GM21723 (cell line): ENCODE measurements around the gene CACNA2D3.

Experiments
- ATAC-seq: cut with Tn5 transposase; IDR thresholded peaks from one replicate; pipeline ENCODE4 v1.9.1; 2021; ENCODE audit warnings: mild to moderate bottlenecking, moderate library complexity; ENCODE audit not compliant: unreplicated experiment

The CACNA2D3 gene

DNA sequence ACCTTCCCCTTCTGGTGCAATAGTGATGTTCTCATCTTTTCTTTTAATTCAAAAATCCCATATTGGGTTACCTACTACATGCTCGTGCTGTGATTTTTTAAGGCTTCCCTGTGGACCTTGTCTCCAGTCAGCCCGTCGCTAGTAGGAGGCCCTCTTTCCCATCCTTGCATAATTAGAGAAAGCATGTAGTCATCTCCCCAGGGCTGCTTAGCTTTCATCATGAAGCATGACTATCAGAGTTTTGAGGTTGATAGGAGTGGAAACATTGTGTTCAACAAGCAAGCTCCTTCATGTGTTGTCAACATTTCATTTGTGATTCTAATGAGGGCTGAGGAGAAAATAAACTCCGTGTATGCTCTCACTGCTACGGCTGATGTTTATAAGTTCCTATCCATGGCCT, 814.2 kb downstream of the CACNA2D3 start:
- no peak for ATAC-seq

DNA sequence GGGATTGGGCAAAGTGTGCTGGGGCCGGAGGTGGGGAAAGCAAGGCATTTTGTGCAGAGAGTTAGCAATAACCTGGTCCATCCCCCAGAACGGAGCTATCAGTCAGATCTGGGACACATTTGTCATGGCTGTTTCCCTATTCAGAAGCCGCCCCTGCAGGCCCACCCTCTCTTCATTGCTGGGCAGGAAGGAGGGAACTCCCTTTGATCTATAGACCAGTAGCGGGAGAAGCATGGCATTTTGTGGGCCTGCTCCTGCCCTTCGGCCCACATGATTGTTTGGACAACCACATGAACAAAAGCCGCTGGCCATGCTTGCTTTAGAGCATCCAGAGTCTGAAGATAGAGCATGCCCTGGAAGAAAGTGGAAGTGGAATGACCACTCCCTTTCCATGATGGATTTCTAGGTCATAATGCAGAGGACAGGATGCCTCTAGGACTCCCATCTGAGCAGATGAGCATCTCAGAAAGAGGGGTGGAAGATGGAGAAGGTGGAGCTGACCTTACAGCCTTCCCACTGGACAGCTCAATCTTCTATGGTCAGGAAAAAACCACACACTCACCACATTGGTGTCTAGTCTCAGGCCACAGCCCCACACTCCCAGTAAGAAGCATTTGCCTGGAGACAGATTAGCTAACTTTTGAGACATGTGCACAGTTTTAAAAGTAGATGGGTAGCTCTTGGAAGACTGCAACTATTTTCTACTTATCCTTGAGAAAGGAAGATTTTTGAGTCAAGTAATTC, 817.4 kb downstream of the CACNA2D3 start:
- ATAC-seq, result no peak

DNA sequence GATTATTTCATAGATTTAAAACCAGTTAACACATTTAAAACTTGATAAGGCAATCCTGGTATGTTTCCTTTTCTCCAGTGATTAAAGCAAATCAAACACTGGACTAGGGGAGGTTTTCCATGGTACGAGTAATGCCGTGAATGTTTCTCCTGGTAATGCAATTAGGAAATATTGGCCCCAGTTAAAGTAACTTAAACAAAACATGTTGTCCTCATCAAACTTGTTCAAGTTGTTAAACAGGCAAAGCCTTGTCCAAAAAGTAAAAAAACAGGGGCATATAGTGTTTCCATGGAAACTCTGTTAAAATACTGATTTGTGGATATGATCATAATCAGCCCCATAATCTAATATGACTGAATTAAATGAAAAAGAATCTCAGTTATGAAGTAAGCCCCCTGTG, 818.6 kb downstream of the CACNA2D3 start:
- no peak for ATAC-seq

DNA sequence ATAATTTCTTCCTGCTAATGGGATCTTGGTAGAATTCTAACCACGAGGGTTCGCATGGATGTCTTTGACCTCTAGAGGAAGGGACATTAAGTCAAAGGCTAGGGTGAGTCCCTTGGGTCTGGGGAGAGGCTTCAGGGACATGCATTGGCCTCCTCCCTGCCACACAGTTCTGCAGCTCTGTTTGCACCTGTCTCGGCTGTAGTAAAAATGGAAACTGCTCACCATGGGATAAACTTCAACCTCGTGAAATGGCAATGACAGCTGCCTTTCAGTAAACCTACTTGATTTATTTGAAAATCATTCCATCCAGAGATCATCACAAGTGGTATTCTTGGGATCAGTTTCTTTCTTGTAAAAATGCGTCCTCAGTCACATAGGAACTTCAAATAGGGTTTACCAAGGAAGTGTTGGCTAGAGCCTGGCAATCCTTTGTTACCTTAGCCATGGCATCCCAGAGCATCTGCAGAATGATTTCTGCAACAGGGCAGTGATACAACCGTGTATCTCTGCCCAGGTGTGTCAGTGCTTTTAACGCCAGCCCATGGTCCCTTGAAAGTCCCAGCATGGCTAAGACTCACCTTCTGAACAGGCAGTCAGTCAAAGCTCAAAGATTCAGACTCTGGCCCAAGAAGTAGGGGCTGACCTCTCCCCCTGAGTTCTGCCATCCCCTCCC, 819.5 kb downstream of the CACNA2D3 start:
- ATAC-seq, result no peak

GRCh38 chr3:54949491-54950044, 827.2 kb downstream of the CACNA2D3 start:
- ATAC-seq, result no peak

GRCh38 chr3:54950391-54951003, 828.1 kb downstream of the CACNA2D3 start:
- no peak for ATAC-seq

DNA sequence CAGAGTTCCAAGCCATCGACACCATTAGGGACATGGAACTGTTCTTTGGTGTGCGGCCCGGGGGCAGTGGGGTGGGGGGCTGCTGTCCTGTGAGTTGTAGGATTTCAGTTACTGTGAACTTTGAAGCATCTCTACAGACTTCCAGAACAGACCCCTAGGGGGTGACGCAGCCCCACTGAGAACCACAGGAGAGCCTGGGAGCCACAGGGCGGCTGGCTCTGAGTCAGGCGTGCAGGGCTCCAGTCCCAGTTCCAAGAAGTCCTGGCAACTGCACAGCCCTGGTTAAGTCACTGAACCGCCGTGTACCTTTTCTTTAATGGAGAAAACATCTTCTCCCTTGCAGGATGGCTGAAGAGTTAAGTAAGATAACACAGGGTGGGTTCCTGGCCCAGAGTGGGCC, 829.1 kb downstream of the CACNA2D3 start:
- ATAC-seq, result no peak

DNA sequence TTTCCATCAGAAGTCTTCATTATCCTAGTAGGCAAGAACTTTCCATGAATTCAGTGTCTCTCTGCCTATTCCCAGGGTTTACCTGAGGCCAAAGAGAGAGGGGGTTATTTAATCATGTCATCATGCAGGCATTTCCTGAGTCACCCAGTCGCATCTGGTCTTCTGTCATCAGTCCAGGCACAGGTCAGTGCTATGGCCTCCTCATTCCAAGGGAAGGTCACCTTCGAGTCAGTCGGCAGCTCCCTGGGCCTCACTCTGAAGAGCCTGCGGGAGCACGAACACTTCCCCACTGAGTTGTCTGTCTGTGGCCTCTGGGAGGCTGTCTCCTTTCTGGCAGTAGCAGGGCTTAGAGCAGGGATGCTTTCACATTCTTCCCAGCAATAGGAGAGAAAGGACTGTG, 831.7 kb downstream of the CACNA2D3 start:
- ATAC-seq, result no peak

- ATAC-seq, result no peak
Observed at GRCh38 chr3:54954521-54954920, 832.2 kb downstream of the CACNA2D3 start.

DNA sequence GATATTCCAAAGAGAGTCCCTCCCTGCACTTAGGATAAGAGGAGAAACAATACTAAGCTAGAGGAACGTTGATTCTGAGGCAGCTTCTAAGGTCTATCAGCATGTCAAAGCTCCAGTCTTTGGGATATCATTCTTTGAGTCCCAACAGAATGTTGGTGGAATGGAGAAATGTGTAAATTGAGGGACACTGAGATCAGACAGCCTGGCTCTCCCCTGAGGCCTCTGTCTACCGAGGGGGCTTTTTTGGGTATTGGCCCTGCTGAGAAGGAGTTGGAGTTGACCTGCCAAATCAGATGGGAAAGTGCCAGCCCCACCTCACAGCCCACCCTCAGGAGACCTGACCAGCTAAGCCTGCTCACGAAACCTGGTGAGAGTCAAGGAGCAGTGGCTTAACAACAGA, 833.1 kb downstream of the CACNA2D3 start:
- no peak for ATAC-seq

GRCh38 chr3:54955941-54956340, 833.6 kb downstream of the CACNA2D3 start:
- no peak for ATAC-seq

- no peak for ATAC-seq
Observed at GRCh38 chr3:54957711-54958110, 835.4 kb downstream of the CACNA2D3 start.

GRCh38 chr3:54960082-54960481, 837.7 kb downstream of the CACNA2D3 start:
- ATAC-seq, result no peak

GRCh38 chr3:54960701-54961100, 838.3 kb downstream of the CACNA2D3 start:
- no peak for ATAC-seq

GRCh38 chr3:54962200-54962599, 839.8 kb downstream of the CACNA2D3 start:
- no peak for ATAC-seq

DNA sequence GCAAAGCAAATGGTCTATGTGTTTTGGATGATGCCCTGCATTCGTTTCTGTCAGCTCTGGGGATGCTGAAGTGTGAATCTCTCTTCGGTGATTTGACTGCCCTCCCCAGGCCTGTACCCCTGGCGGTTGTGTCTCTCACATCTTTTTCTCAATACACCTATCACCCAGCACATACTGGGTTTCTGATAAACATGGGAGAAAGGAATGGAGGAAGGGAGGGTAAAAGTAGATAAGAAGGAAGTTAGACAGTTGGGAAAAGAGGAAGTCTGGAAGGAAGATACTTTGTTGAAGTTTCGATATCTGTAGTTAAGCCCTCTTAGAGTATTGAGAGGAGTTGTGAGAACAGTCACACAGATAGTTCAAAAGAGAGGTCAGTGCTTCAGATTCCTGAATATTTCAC, 841.3 kb downstream of the CACNA2D3 start:
- no peak for ATAC-seq

DNA sequence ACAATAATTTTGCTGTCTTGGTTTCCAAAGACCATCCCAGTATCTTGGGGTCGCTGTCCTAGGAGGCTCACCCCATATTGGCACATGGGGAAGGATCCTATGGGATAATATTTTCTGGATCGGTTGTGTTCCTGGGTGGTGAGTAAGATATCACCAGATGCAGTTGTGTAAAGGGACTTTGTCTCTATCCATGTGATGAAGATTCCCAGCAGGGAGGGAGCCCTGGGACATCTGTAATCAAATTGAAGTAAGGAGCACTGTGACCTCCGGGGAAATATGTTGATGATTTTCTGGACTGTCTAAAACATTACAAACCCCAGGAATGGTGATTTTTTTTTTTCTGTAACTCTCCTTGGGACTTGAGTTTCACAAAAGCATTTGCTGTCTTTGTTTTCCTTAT, 841.7 kb downstream of the CACNA2D3 start:
- no peak for ATAC-seq

DNA sequence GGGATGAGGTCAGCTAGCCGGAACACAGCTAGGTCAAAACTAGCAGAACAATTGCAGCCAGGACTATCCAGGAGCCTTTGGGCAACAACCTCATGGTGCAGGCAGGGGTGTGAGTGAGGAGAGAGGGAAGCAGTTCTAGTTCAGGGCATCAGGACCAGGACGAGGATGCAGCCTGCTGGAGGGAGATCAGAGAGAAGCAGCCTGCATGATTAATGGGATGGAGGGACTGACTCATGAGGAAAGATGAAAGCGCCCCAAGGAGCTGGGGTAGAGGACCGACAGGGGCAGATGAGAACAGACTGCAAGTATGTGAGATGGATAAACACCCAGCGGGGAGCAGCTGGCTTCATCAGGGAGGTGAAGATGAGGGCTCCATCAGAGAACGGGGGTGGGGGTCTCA, 843.4 kb downstream of the CACNA2D3 start:
- ATAC-seq, result no peak

- ATAC-seq, result no peak
Observed at GRCh38 chr3:54966979-54967378, 844.6 kb downstream of the CACNA2D3 start.

DNA sequence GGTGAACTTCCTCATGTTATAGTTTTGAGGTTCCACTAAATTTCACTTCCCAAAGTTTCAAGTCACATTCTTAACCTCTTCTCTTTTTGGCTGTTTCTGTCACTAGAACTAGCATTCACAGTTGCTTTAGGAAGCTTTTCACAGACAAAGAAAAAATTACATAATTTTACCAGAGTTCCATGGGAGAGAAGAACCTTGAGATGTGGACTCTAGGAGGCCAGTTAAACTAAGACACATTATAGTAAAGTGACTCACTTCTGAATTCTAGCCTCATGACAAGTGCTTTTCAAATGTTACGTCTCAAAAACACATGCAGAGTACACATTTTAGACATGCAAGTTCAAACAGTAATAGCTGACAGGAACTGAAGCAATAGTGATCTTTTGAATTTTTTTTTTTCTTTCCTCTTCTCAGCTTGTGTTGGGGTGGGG, 845.4 kb downstream of the CACNA2D3 start:
- ATAC-seq, result no peak

DNA sequence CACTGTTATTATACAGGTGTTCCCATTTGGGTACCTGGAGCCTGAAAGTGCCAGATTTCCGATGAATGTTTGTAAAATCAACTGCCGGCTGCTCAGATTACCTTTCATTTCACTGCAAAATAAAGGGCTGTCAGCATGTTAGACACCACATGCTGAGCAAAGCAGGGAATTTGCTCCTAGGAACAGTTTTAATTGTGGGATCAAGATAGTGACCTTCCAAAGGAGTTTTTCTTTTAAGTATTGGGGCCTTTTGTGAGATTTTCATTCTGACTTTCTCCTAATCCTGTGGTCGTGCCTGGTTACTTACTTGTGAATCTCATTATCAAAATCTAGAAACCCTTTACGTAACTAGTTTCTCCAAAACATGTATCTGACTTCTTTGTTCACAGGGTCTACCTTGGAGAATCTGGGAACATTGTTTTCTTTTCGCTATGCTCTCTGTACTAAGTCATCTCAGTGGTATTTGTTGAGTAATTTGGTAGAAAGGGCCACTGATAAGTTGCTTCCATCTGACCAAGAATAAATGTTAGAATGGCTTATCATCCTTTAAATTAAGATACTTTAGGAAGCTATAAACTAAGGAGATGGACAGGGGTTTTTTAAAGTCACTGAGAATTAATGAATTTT, 846.3 kb downstream of the CACNA2D3 start:
- ATAC-seq, result no peak
